Pulmonary artery endothelial cell (primary cell): Measurements from ENCODE around the gene ACSL5. TPM values are rescaled to one million over a fixed set of nuclear protein-coding genes. Genes with fewer than 3 reads are reported as not detected.
"Not testable (repeated sequence)": the region's sequence is repeated elsewhere in the genome, so short reads cannot be mapped to it uniquely, and the experiment has no call there.

Source experiments
- DNase-seq: peaks from one replicate; pipeline ENCODE4 v3.0.0-alpha.2; 2011; ENCODE audit warnings: low read depth, low spot score
- total RNA-seq: library from RNA; depleted of rRNA; stranded (reverse); fragments of >200 nt; gene quantifications from 2 replicates; pipeline ENCODE4 v1.2.3, GENCODE V29; 2014

ACSL5 gene
- total RNA-seq, 1 donor from 2014 or later = 11.9 TPM

- no peak for DNase-seq
Observed at GRCh38 chr10:112461029-112461887, 87.3 kb downstream of the ACSL5 start.

GRCh38 chr10:112464074-112464473 lies 90.2 kb downstream of the ACSL5 start:
- DNase-seq = not testable (repeated sequence)

- DNase-seq = no peak
Observed at GRCh38 chr10:112465299-112465883, 91.5 kb downstream of the ACSL5 start.

GRCh38 chr10:112466802-112467201 lies 92.9 kb downstream of the ACSL5 start:
- no peak for DNase-seq

GRCh38 chr10:112467541-112468075 lies 93.7 kb downstream of the ACSL5 start:
- DNase-seq = no peak

GRCh38 chr10:112471878-112472487 lies 98.1 kb downstream of the ACSL5 start:
- DNase-seq = no peak

- DNase-seq = no peak
Observed at GRCh38 chr10:112475575-112476218, 101.8 kb downstream of the ACSL5 start.

Other genes starting within 250 kb of the ACSL5 start
- gene GPAM, start 190.4 kb upstream of the ACSL5 start, total RNA-seq = 9.2 and 13.5 TPM in 2 replicates
- not detected in 2 replicates for gene TECTB, start 90.7 kb upstream of the ACSL5 start, total RNA-seq
- 29.3 and 49.3 TPM in 2 replicates for gene ZDHHC6, start 72.8 kb downstream of the ACSL5 start, total RNA-seq
- 21.1 and 31.0 TPM in 2 replicates for gene VTI1A, start 73.1 kb downstream of the ACSL5 start, total RNA-seq